Measurements from ENCODE around the gene USP17L18.
"Not testable (repeated sequence)": the region's sequence is repeated elsewhere in the genome, so short reads cannot be mapped to it uniquely, and the experiment has no call there.

Gene USP17L18

GRCh38 chr4:9271719-9272118, 23.3 kb downstream of the USP17L18 start:
- H3K9me3 Mint-ChIP-seq; H3K36me3 Mint-ChIP-seq (ENCODE audit: low read depth); H3K4me1 Mint-ChIP-seq; H3K27ac Mint-ChIP-seq; H3K27me3 Mint-ChIP-seq (ENCODE audit: low read depth, poor library complexity); H3K4me3 Mint-ChIP-seq: not testable (repeated sequence)
- peak; percentile 4 for DNase-seq

All from nephron progenitor cell (in vitro differentiated cells).